ENCODE measurements around the gene CUL7.

DNA sequence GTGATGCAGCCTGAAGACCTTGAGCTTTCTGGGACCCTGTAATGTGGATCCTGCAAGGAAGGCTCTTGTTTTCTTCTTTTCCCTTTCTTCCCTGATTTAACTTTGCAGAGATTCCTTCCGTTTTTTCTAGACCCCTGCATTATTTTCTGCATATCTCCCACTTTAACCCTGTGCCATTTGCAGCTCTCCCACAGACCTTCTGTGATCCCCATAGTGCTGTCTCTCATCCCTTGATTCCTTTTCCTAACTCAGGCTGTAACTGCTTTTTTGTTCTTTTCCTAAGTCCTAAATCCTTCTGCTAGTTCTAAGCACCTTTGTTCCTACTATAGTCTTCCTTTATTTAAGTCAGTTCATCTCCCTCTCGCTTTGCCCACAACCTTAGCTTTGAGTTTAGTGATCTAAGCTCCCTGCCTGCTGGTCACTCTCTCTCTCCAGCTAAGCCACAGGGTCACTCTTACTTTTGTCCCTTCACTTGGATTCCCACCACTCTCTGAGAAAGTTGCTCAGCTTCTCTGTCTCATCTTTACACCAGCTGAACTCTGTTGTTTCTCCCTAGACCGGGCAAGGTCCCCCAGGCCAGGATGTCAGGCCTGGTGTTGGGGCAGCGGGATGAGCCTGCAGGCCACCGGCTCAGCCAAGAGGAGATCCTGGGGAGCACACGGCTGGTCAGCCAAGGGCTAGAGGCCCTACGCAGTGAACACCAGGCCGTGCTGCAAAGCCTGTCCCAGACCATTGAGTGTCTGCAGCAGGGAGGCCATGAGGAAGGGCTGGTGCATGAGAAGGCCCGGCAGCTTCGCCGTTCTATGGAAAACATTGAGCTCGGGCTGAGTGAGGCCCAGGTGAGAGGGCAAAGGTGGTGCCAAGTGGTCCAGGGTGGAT is 7.3 kb upstream of the CUL7 start:
- TF ChIP-seq, protein P1, sequence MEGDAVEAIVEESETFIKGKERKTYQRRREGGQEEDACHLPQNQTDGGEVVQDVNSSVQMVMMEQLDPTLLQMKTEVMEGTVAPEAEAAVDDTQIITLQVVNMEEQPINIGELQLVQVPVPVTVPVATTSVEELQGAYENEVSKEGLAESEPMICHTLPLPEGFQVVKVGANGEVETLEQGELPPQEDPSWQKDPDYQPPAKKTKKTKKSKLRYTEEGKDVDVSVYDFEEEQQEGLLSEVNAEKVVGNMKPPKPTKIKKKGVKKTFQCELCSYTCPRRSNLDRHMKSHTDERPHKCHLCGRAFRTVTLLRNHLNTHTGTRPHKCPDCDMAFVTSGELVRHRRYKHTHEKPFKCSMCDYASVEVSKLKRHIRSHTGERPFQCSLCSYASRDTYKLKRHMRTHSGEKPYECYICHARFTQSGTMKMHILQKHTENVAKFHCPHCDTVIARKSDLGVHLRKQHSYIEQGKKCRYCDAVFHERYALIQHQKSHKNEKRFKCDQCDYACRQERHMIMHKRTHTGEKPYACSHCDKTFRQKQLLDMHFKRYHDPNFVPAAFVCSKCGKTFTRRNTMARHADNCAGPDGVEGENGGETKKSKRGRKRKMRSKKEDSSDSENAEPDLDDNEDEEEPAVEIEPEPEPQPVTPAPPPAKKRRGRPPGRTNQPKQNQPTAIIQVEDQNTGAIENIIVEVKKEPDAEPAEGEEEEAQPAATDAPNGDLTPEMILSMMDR (conservative IDR thresholded peaks at IDR 0.05) = no peak
- no peak for TF ChIP-seq EZH2 (IDR thresholded peaks at IDR 0.05; ENCODE audit: low read depth)

Data from PC-9 (cell line).